Activated CD4-positive, alpha-beta T cell treated with anti-CD3 and anti-CD28 coated beads, Interleukin-2, amount 10 ng/mL, durations not matched to agents 7 days and 5 days (primary cell): ENCODE results near the gene BCL2. TPM values are rescaled to one million over a fixed set of nuclear protein-coding genes. Genes with fewer than 3 reads are reported as not detected.
A peak's percentile ranks its signal among the peaks of the same experiment; 100 is the strongest.

Experiments
- CTCF ChIA-PET: fragments of 350-600 bp; sonication (Branson Sonifier 250); formaldehyde crosslinking; loops from one replicate; lab custom pipeline; 2021; ENCODE audit warnings: antibody characterized with exemption; lab: Charles Lee
- POLR2A ChIA-PET: fragments of 350-600 bp; sonication (Branson Sonifier 250); formaldehyde crosslinking; loops from one replicate; lab custom pipeline; 2021; ENCODE audit warnings: antibody characterized with exemption; lab: Charles Lee
- DNase-seq: peaks from one replicate; pipeline ENCODE4 v3.0.0-alpha.2; 2020
- H3K27ac Mint-ChIP-seq: one replicate; pipeline ENCODE4 v1.8.0; 2021; ENCODE audit warnings: mild to moderate bottlenecking, moderate library complexity, mixed read lengths
- H3K27me3 Mint-ChIP-seq: one replicate; pipeline ENCODE4 v1.8.0; 2021; ENCODE audit warnings: mixed read lengths
- H3K36me3 Mint-ChIP-seq: one replicate; pipeline ENCODE4 v1.8.0; 2021; ENCODE audit warnings: low read depth, mixed read lengths
- H3K4me1 Mint-ChIP-seq: one replicate; pipeline ENCODE4 v1.8.0; 2021; ENCODE audit warnings: mixed read lengths
- H3K4me3 Mint-ChIP-seq: one replicate; pipeline ENCODE4 v1.8.0; 2021; ENCODE audit warnings: mild to moderate bottlenecking, moderate library complexity, mixed read lengths
- H3K9me3 Mint-ChIP-seq: one replicate; pipeline ENCODE4 v1.8.0; 2021; ENCODE audit warnings: mixed read lengths
- total RNA-seq, 2 experiments: library from RNA; stranded (reverse); gene quantifications; one replicate each; pipeline ENCODE4 v1.2.3, GENCODE V29; 2021

BCL2 gene
- total RNA-seq, 2 experiments from 2014 or later: 113 to 119 TPM

DNA sequence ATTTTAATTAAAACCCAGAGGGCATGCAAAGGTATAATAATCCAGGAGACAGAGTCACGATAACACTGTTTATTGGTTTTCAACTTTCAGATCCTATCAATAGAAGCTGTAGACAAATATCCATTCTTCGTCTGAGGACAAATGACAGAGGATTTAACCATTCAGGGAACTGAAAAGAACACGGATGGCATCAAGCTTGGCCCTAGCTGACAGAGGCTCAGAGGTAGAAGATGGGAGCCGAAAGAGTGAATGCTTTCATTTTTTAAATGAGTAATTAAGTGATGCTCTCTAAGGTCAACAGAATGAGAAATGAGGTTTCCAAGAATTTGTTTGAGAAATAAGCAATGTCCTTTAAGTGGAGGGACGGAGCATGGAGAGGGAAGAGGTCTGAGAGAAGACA, 62.1 kb downstream of the BCL2 start:
- no peak overlapping the region for H3K27ac Mint-ChIP-seq
- H3K27me3 Mint-ChIP-seq: no peaks in the 10 kb centered on the region
- H3K4me1 Mint-ChIP-seq: peaks cover 83% of the 10 kb centered on the region
- H3K4me3 Mint-ChIP-seq: no peak overlapping the region
- POLR2A ChIA-PET: no interaction called here
- CTCF ChIA-PET: interaction anchor here (0.8 kb wide), 1 partner anchor 110 kb away, joined by 3 read pairs; no protein-coding TSS in a partner anchor
- H3K36me3 Mint-ChIP-seq: peaks cover 88% of the 10 kb centered on the region
- H3K9me3 Mint-ChIP-seq: peaks cover 14% of the 10 kb centered on the region
- no peak for DNase-seq

DNA sequence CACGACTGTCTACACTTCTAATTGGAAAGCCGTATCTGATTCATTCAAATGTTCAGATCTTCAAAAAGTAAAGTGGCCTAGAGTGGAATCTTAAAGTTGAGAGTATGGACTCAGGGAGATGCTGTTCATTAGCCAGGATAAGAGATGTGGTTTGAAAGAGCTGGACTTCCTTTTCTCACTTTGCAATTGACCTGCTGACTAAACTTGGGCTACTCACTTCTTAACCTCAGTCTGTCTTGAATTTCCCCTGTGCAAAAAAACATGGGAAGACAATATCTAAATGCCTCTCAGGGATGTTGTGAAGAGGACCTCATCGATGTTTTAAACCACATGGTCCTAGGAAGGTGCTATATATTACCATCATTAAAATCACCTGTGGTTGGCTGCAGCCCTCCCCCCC, 64.1 kb downstream of the BCL2 start:
- peaks cover 81% of the 10 kb centered on the region for H3K4me1 Mint-ChIP-seq
- H3K4me3 Mint-ChIP-seq: no peak overlapping the region
- ChIA-PET POLR2A (interaction anchor here (0.6 kb wide), 1 partner anchor 31 kb away, joined by 3 read pairs; no protein-coding TSS in a partner anchor), CTCF (interaction anchor here (1.0 to 1.2 kb wide), 2 partner anchors 21 to 44 kb away, joined by 3 read pairs; no protein-coding TSS in a partner anchor)
- no peaks in the 10 kb centered on the region for H3K27me3 Mint-ChIP-seq
- peaks cover 89% of the 10 kb centered on the region for H3K36me3 Mint-ChIP-seq
- no peak overlapping the region for H3K27ac Mint-ChIP-seq
- H3K9me3 Mint-ChIP-seq: peaks cover 14% of the 10 kb centered on the region
- no peak for DNase-seq

DNA sequence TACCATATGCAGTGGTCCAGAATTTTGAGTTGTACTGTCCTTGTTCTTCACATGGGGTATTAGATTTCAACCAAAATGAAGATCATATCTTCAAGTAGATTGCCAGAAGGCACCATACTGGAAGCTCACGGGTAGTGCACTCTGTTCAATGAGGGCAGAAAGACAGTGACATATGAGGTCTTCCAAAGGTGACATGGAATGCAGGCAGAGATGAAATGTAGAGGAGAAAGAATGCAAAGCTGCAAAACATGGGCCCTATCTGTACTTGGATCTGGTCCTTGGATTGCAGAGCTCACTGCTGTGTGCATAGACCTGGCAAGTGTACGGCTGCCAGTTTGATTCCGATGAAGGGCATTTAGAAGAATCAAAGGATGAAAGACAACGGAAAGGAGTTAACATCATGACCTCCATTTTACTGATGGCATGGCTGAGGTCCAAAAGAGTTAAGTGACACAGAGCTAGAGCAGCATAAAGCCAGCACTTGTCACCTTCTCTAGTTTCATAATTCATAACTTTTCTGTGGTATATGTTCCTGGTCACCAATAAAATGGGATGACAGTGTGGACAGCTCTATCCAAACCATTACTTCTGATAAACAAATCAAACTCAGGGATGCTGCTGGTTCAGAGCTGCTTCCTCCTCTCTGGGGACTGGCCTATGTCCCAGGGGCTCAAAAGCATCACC, 64.7 kb downstream of the BCL2 start:
- peak overlapping the region; percentile 58 for H3K27ac Mint-ChIP-seq
- DNase-seq: no peak
- peaks cover 14% of the 10 kb centered on the region for H3K9me3 Mint-ChIP-seq
- no peak overlapping the region for H3K4me3 Mint-ChIP-seq
- POLR2A ChIA-PET: no interaction called here
- peaks cover 86% of the 10 kb centered on the region for H3K36me3 Mint-ChIP-seq
- CTCF ChIA-PET: interaction anchor here (1.0 to 1.2 kb wide), 3 partner anchors 10 to 45 kb away, joined by 3 to 4 read pairs (median 3); no protein-coding TSS in a partner anchor
- peaks cover 81% of the 10 kb centered on the region for H3K4me1 Mint-ChIP-seq
- H3K27me3 Mint-ChIP-seq: no peaks in the 10 kb centered on the region

DNA sequence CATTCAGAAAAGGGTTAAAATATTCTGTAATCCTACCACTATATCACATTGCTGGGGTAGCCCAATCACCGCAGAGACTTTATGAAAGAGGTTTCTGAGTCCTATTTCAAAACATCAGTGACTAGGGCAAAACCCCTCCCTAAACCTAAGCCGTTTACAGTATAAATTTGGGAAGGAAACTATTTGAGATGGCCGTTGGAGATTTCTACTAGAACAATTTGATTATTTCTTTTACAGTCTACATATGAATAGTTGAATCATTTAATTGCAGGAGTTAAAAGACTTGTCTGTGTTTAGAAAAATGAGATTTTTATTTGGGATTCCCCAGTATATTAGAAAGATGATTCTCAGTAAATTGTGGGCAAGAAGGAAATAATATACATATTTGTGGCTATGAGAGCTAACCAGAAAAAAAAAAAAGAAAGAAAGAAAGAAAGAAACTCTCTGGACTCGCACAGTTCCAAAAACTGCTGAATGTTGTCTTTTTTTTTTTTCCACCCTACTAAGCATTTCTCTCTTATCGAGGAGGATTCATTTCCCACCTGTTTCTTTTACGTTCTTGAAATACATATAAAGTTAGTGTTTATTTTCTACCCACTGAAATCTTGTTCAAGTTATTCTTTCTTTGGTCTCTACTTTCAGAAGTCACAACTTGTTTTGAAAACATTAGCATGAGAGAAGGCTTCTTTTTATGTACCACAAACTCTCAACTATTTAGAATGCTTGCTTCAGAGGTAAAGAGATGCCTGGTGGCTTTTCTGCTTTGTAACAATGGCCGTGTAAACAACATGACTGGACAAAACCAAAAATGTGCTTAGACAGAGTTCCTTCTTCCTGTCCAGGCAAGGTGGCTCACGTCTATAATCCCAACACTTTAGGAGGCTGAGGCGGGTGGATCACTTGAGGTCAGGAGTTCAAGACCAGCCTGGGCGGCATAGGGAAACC, 65.9 kb downstream of the BCL2 start:
- H3K27ac Mint-ChIP-seq: peak overlapping the region; percentile 79
- no peak for DNase-seq
- ChIA-PET CTCF (interaction anchor here (1.0 to 1.2 kb wide), 2 partner anchors 9 to 19 kb away, joined by 3 to 4 read pairs; no protein-coding TSS in a partner anchor), POLR2A (no interaction called here)
- peaks cover 80% of the 10 kb centered on the region for H3K4me1 Mint-ChIP-seq
- H3K36me3 Mint-ChIP-seq: peaks cover 84% of the 10 kb centered on the region
- H3K27me3 Mint-ChIP-seq: no peaks in the 10 kb centered on the region
- H3K4me3 Mint-ChIP-seq: peak overlapping the region; percentile 19
- peaks cover 14% of the 10 kb centered on the region for H3K9me3 Mint-ChIP-seq

DNA sequence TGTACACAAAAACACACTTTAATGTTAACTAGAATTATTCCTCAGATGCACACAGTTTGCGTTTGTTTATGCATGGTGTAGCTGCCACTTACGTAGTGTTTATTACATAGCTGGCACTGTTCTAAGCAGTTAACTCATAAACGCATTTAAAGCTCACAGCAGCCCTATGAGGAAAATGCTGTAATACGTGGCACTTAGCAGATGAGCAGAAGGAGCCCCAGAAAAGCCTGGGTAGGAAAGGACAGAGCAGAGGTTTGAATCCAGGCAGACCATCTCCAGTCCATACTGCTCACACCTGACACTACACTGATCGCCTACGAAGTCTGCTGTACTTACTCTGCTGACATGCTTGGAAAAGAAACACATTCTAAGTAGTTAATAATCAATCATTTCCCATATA, 66.6 kb downstream of the BCL2 start:
- no peaks in the 10 kb centered on the region for H3K27me3 Mint-ChIP-seq
- no peak for DNase-seq
- ChIA-PET POLR2A (no interaction called here), CTCF (no interaction called here)
- H3K9me3 Mint-ChIP-seq: peaks cover 14% of the 10 kb centered on the region
- peak overlapping the region; percentile 19 for H3K4me3 Mint-ChIP-seq
- H3K4me1 Mint-ChIP-seq: peaks cover 82% of the 10 kb centered on the region
- H3K27ac Mint-ChIP-seq: no peak overlapping the region
- peaks cover 86% of the 10 kb centered on the region for H3K36me3 Mint-ChIP-seq

DNA sequence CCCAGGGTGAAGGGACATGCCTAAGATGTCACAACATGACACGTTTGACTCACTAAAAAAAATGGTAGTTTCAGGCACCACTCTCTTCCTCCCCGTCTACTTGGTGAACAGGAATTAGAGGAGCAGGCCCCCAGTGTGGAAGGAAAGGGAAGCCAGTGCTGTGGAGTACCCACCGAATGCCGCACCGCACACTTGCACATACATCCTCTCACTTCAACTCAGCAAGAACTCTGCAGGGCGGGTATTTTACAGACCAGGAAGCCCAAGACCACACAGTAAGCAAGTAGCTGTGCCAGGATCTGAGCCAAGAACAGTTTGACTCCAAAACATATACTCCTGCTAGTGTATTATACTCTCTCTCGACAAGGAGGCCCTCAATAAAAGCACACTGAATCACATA, 69.8 kb downstream of the BCL2 start:
- H3K4me3 Mint-ChIP-seq: peak overlapping the region; percentile 10

DNA sequence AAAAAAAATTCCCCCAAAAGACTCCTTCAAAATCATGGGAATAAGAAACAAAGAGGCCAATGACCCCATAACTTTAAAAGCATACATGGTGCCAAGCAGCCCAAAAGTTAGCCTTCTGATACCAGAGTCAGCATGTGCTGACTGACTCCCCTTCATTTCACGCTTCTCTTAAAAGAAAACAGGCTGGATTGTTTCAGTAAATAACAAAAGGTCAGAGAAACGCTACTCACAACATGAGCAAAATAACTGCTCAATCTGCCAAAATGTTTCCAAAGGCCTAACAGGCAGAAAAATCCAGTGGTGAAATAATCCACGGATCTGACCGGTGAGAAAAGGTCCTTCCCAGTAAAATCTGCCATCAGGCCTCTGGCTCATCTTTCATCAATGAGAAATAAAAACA, 71.6 kb downstream of the BCL2 start:
- ChIA-PET CTCF (interaction anchor here (0.7 kb wide), 1 partner anchor 34 kb away, joined by 3 read pairs; no protein-coding TSS in a partner anchor), POLR2A (no interaction called here)

More for the DNA sequence above, 69.8 kb downstream of the BCL2 start:
- POLR2A ChIA-PET: no interaction called here
- peak; percentile 35 for DNase-seq
- Mint-ChIP-seq H3K27ac (peak overlapping the region; percentile 63), H3K4me1 (peaks cover 72% of the 10 kb centered on the region), H3K27me3 (no peaks in the 10 kb centered on the region), H3K36me3 (peaks cover 86% of the 10 kb centered on the region), H3K9me3 (peaks cover 14% of the 10 kb centered on the region)
- CTCF ChIA-PET: interaction anchor here (1.0 kb wide), 1 partner anchor 37 kb away, joined by 3 read pairs; no protein-coding TSS in a partner anchor

DNA sequence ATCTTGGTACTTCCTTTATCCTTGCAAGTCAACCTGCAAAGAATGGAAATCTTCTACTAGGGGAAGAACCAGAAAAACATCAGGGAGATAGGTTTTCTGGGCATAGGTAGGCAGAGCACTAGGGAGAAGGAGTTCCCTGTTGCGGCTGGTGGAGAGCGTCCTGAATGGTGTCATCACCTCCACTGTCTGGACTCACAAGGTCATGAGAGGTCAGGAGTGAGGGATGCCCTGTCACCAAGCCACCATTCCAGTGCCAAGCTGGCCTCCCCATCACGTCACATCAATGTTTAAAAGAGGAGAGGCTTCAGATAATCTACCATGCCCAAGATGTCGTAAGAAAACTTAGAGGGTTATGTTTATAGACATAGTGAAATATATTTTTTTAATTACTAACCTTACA, 72.1 kb downstream of the BCL2 start:
- peaks cover 59% of the 10 kb centered on the region for H3K4me1 Mint-ChIP-seq
- ChIA-PET POLR2A (no interaction called here), CTCF (interaction anchor here (0.7 kb wide), 1 partner anchor 34 kb away, joined by 3 read pairs; no protein-coding TSS in a partner anchor)

More for the DNA sequence above, 71.6 kb downstream of the BCL2 start:
- H3K4me1 Mint-ChIP-seq: peaks cover 59% of the 10 kb centered on the region
- H3K36me3 Mint-ChIP-seq: peaks cover 80% of the 10 kb centered on the region
- no peak overlapping the region for H3K27ac Mint-ChIP-seq
- DNase-seq: no peak
- no peaks in the 10 kb centered on the region for H3K27me3 Mint-ChIP-seq
- H3K9me3 Mint-ChIP-seq: peaks cover 8% of the 10 kb centered on the region
- H3K4me3 Mint-ChIP-seq: no peak overlapping the region

DNA sequence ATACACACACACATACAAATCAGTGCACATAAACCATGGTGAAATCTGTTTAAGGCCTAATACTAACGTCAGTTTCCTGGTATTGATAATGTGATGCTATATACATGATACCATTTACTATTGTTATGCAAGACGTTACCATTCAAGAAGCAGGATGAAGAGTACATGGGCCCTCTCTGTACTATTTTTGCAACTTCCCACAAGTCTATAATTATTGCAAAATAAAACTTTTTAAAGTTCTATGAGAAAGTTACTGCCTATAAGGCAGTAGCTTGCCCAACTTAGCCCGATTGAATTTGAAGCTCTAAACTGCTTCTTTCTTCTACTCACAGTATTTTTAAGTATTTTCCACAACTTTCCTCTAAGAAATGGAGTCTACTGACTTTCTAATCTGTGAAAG, 74.0 kb downstream of the BCL2 start:
- POLR2A ChIA-PET: no interaction called here
- H3K27me3 Mint-ChIP-seq: no peaks in the 10 kb centered on the region
- no peak overlapping the region for H3K4me3 Mint-ChIP-seq
- CTCF ChIA-PET: no interaction called here
- H3K36me3 Mint-ChIP-seq: peaks cover 83% of the 10 kb centered on the region
- no peak for DNase-seq
- peaks cover 60% of the 10 kb centered on the region for H3K4me1 Mint-ChIP-seq
- H3K9me3 Mint-ChIP-seq: peaks cover 2% of the 10 kb centered on the region
- H3K27ac Mint-ChIP-seq: no peak overlapping the region

More for the DNA sequence above, 72.1 kb downstream of the BCL2 start:
- no peak for DNase-seq
- Mint-ChIP-seq H3K9me3 (peaks cover 6% of the 10 kb centered on the region), H3K36me3 (peaks cover 80% of the 10 kb centered on the region), H3K27me3 (no peaks in the 10 kb centered on the region), H3K4me3 (no peak overlapping the region), H3K27ac (no peak overlapping the region)

DNA sequence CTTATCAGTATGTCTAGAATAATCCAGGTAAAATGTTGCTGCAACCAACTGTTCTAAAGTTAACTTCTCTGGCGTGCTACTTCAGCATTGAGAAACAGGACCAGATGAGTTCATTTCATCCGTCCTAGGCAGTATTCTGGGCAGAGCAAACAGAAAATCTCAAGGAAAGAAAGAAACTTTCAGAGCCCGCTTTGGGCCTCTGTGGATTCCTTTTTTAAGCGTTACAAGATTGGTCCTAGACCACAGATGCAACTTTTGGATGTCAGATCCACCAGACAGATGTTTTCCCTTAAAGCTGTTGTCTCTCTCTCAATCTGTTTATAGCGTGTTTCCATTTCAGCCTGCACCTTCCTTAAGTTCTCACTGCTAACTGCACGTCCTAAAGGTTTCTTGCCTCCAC, 75.0 kb downstream of the BCL2 start:
- Mint-ChIP-seq H3K4me1 (peaks cover 50% of the 10 kb centered on the region), H3K36me3 (peaks cover 86% of the 10 kb centered on the region), H3K27me3 (no peaks in the 10 kb centered on the region), H3K27ac (no peak overlapping the region), H3K4me3 (no peak overlapping the region), H3K9me3 (peaks cover 2% of the 10 kb centered on the region)
- DNase-seq: no peak
- CTCF ChIA-PET: interaction anchor here (0.9 kb wide), 1 partner anchor 10 kb away, joined by 4 read pairs; no protein-coding TSS in a partner anchor
- POLR2A ChIA-PET: no interaction called here

DNA sequence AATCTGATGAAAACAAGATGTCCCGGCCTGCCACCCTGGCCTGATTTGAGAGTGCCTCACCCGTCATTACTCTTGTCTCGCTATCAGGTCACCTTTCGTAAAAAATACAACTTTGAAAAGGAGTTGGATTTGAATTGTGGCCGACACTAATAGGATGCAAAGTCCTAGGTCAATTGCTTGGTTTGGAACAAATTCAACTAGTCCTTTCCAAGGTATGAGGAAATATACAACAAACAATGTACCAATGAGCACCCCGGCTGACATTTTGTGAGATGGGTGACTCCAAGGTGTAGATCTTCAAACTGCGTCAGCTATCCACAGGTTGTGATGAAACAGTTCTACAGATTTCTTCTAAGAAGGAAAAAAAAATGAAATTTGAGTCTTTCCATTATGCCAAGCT, 77.8 kb downstream of the BCL2 start:
- Mint-ChIP-seq H3K36me3 (peaks cover 88% of the 10 kb centered on the region), H3K27me3 (no peaks in the 10 kb centered on the region), H3K4me3 (no peak overlapping the region), H3K27ac (no peak overlapping the region), H3K9me3 (peaks cover 7% of the 10 kb centered on the region), H3K4me1 (peaks cover 52% of the 10 kb centered on the region)
- ChIA-PET CTCF (interaction anchor here (0.9 kb wide), 2 partner anchors 36 to 141 kb away, joined by 3 read pairs; no protein-coding TSS in a partner anchor), POLR2A (no interaction called here)
- DNase-seq: no peak

DNA sequence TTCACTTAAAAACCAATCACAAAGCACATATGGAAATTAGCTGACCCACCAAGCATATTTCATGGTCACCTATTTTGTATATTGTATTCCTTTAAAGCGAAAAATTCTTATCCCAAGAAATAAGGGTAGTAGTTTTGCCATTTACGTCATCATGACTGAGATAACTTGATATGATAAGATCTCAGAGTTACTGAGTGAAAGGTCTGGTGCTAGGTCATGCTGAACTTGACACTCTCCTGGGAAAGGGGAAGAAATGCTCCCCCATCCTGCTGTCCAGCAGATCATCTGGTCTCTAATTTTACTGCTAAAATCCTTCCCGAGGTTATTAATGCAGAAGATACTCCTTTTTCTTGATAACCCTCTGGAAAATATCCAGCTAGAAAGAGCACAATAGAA, 78.3 kb downstream of the BCL2 start:
- H3K4me1 Mint-ChIP-seq: peaks cover 52% of the 10 kb centered on the region
- POLR2A ChIA-PET: no interaction called here
- H3K9me3 Mint-ChIP-seq: peaks cover 8% of the 10 kb centered on the region
- no peak for DNase-seq
- H3K27ac Mint-ChIP-seq: no peak overlapping the region
- no peak overlapping the region for H3K4me3 Mint-ChIP-seq
- no peaks in the 10 kb centered on the region for H3K27me3 Mint-ChIP-seq
- CTCF ChIA-PET: interaction anchor here (0.9 kb wide), 1 partner anchor 140 kb away, joined by 3 read pairs; no protein-coding TSS in a partner anchor
- peaks cover 88% of the 10 kb centered on the region for H3K36me3 Mint-ChIP-seq
